GM12892 (cell line): ENCODE data around the gene PDE8B.

Experiments used
- POLR2A ChIP-seq: IDR thresholded peaks from 2 replicates; pipeline ENCODE4 v1.6.1; 2011; ENCODE audit warnings: low read depth, low read length, control low read depth
- POLR2AphosphoS5 ChIP-seq: IDR thresholded peaks from 2 replicates; pipeline ENCODE4 v1.6.1; 2011; ENCODE audit warnings: low read depth, low read length, control low read depth

DNA sequence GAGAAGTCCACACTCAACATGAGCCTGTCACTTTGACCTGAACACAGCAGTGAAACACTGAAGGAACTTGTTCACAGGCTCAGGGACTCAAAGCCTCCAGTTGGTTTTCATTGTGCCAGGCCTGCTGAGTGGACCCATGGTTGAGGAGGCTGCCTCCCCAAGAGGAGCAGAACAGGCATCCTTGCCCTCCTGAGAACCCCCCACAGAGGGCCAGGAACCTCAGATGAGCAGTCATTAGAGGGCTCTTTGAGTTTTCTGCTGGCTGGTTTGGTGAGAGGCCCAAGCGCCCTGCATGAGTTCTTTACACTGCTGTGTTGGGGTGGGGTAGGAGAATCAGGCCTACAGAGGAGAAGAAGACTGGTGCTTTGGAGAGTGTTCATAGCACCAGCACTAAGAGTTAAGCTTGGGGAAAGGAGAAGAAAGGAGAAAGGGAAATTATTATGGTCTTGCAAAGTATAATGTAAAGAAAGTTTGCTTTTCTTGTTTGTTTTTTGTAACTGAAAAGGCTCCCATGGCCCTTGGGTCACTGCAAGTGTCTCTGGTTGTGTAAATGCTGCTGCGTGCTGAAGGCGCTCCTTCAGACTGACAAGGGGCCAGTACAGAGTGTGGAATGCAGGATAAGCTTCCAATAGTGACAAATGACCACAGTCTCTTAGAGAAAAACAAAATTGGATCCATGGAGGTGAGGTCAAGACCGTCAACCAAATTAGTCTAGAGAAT is 100.2 kb downstream of the PDE8B start:
- TF ChIP-seq POLR2A = no peak
- TF ChIP-seq POLR2AphosphoS5 = no peak
